Aorta (tissue), 5 donors: ENCODE results near the gene MTFR1L. TPM values are rescaled to one million over a fixed set of nuclear protein-coding genes. Genes with fewer than 3 reads are reported as not detected.

Source experiments
- ATAC-seq: fragments of 200-7000 bp; cut with Tn5 transposase; one replicate; pipeline ENCODE4 v1.9.1; 2022; ENCODE audit warnings: moderate library complexity; ENCODE audit not compliant: low FRiP score
- DNase-seq, 2 donors: peaks; one replicate each; pipeline ENCODE4 v3.0.0-alpha.2; 2020
- H3K27ac ChIP-seq, 2 donors: one replicate each; pipeline ENCODE4 v1.5.1; 2013; ENCODE audit warnings: low read length in 2 of 2, mild to moderate bottlenecking in 2 of 2, moderate library complexity in 2 of 2, control low read depth in 1 of 2, inconsistent platforms in 1 of 2, low read depth in 1 of 2
- H3K27me3 ChIP-seq, 2 donors: one replicate each; pipeline ENCODE4 v1.6.1; 2013; ENCODE audit warnings: control low read depth in 1 of 2, low read length in 1 of 2, mild to moderate bottlenecking in 1 of 2, moderate library complexity in 1 of 2; ENCODE audit not compliant: insufficient read depth in 2 of 2, control insufficient read depth in 1 of 2
- H3K36me3 ChIP-seq, 2 donors: one replicate each; pipeline ENCODE4 v1.6.1; 2013; ENCODE audit warnings: control low read depth in 1 of 2, low read length in 1 of 2, mild to moderate bottlenecking in 1 of 2; ENCODE audit not compliant: insufficient read depth in 2 of 2, control insufficient read depth in 1 of 2
- H3K4me1 ChIP-seq, 2 donors: one replicate each; pipeline ENCODE4 v1.6.1; 2013; ENCODE audit warnings: low read length in 2 of 2, control low read depth in 1 of 2, mild to moderate bottlenecking in 1 of 2, moderate library complexity in 1 of 2; ENCODE audit not compliant: insufficient read depth in 2 of 2, control insufficient read depth in 1 of 2
- H3K4me3 ChIP-seq, 2 donors: one replicate each; pipeline ENCODE4 v1.5.1; 2013; ENCODE audit warnings: low read length in 2 of 2, control low read depth in 1 of 2, mild to moderate bottlenecking in 1 of 2
- H3K9me3 ChIP-seq: one replicate; pipeline ENCODE4 v1.6.1; 2013; ENCODE audit warnings: mild to moderate bottlenecking, low read length; ENCODE audit not compliant: control insufficient read depth
- WGBS, 2 donors: extraction: QIAGEN DNeasy Blood & Tissue Kit; methylation state at CpG; one replicate each; pipeline ENCODE4 v1.1.7; 2013; 5-methylcytosine and 5-hydroxymethylcytosine counted together
- intact Hi-C, 2 donors: fragments of 100-400 bp; cut with DNase I; formaldehyde crosslinking; loops; one replicate each; pipeline versions ENCODE4 v1.14.2 to v1.15.0; 2022
- polyA plus RNA-seq, 2 donors: library from polyadenylated mRNA; stranded (reverse); fragments of 200-250 nt; gene quantifications; one replicate each; pipeline ENCODE4 v1.2.3, GENCODE V29; 2013
- total RNA-seq, 2 donors: library from RNA; stranded (reverse); fragmentation: NEBNext Ultra II Directional; extraction: Animal tissue kit (Norgen Biotek cat#: 25700); gene quantifications; one replicate each; pipeline ENCODE4 v1.2.1, GENCODE V29; 2021
- donor health status: healthy with polysubstance abuse.
- donor health status: Bipolar disorder and iron deficiency.
- donor health status: DM: no; HTN: no; CAD: no.
- donor health status: DM: no; HTN: no; CAD: no.
- donor health status: DM: yes; HTN: yes; CAD: no.

MTFR1L gene
- total and polyA plus RNA-seq, 4 donors, result 52.2 to 72.3 (median 56.8) TPM

DNA sequence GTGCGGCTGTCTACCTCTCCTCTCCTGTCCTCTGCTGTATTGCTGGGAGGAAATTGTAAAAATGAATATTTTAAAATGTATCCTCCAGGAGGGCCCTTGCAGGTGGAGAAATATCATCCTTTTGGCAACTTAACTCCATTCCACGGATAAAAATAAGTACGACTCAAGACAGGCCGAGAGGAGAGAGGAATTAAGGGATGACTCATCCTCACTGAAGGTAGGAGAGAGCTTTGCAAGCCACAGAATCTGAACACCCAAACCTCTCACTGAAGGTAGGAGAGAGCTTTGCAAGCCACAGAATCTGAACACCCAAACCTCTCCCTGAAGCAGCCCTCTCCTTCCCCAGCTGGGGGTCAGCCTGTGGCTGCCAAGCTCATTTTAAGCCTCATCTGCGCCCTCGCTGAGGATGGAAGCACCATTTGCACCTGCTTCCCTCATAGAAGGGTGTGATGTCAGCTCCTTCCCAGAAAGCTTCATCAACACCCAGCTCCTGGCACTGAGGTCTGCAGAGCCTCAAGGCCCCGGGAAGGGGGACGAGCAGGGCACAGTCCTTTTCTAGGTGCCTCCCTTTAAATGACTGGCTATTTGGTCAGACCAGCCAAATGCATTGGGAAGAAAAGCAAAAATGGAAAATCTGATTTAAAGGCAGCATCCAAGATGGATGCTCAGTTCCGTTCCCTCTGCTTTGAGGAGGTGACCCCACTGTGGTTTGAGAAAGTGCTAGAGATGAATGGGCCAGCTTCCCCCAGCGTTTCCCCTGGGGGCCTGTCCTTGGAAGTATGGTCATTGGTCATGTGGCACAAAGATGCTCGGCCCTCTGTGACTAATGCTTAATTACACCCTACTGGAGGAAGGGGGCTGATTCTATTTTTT is 32.6 kb upstream of the MTFR1L start:
- intact Hi-C loops, result loop anchor here in 1 of 2 donors (10.0 kb wide), 1 partner anchor 82 kb away; no protein-coding TSS in a partner anchor
- H3K27me3 ChIP-seq, result no peaks in the 10 kb centered on the region
- ATAC-seq (no peak), DNase-seq (no peak)
- no peaks in the 10 kb centered on the region for H3K4me1 ChIP-seq
- 54 to 56% methylated on average over 11 of the region's 11 CpGs for WGBS, 2 donors
- H3K4me3 ChIP-seq, result no peak overlapping the region
- H3K9me3 ChIP-seq, result no peaks in the 10 kb centered on the region
- no peak overlapping the region for H3K27ac ChIP-seq
- no peaks in the 10 kb centered on the region for H3K36me3 ChIP-seq

DNA sequence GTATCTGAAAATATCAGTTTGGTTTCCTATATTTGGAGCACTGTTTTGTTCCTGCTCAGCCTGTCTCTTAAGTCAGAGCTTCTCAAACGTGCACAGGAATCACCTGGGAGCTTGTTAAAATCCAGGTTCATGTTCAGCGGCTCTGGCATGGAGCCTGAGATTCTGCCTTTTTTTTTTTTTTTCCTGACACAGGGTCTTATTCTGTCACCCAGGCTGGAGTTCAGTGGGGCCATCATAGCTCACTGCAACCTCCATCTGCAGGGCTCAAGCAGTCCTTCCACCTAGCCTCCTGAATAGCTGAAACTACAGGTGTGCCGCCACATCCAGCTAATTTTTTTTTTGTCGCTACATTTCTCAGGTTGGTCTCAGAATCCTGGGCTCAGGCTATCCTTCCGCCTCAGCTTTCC is 32.0 kb upstream of the MTFR1L start:
- WGBS, 2 donors, result 83% methylated on average over 5 of the region's 5 CpGs
- Histone ChIP-seq H3K27ac (no peak overlapping the region), H3K9me3 (no peaks in the 10 kb centered on the region), H3K4me3 (no peak overlapping the region), H3K27me3 (no peaks in the 10 kb centered on the region), H3K36me3 (no peaks in the 10 kb centered on the region), H3K4me1 (no peaks in the 10 kb centered on the region)
- no peak for DNase-seq
- intact Hi-C loops, result loop anchor here in 1 of 2 donors (10.0 kb wide), 1 partner anchor 83 kb away; no protein-coding TSS in a partner anchor
- ATAC-seq, result no peak

DNA sequence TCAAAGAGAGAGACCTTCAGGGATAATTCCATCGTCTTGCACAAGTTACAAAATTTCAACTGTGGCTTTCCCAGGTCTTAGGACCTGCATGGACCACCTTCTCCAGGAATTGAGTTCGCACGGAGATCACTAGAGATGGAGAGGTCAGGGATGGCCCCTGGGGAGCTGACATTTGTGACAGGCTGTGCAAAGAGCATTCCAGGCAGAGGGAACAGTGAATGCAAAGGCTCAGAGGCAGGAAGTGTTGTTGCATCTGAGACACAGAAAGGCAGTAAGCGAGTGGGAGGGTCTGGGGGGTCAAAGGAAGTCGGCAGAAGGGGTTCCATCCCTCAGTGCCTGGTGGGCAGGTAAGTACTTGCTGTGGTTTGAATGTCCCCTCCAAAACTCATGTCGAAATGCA is 29.3 kb upstream of the MTFR1L start:
- intact Hi-C loops, result loop anchor here in 1 of 2 donors (5.0 kb wide), 1 partner anchor 43 kb away; no protein-coding TSS in a partner anchor
- no peak for ATAC-seq
- 88 to 92% methylated on average over 6 of the region's 6 CpGs for WGBS, 2 donors
- no peak for DNase-seq
- Histone ChIP-seq H3K9me3 (no peaks in the 10 kb centered on the region), H3K27me3 (no peaks in the 10 kb centered on the region), H3K4me3 (no peak overlapping the region), H3K36me3 (no peaks in the 10 kb centered on the region), H3K27ac (no peak overlapping the region), H3K4me1 (no peaks in the 10 kb centered on the region)

DNA sequence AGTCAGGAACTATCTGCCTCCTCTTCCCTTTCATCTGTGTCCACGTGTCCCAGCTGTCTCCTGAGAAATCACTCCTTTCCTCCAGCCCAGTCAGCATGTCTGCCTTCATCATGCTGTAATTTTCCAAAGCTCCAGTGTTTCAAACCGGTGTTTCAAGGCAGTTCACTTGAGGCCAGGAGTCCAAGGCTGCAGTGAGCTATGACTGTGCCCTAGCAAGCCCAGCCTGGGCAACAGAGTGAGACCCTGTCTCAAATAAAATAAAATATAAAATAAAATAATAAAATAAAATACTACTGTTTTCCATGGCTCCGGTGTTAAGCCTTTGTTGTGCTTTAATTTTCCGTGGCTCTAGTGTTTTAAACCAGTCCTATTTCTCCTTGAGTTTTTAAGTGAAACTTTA is 27.6 kb upstream of the MTFR1L start:
- Histone ChIP-seq H3K9me3 (no peaks in the 10 kb centered on the region), H3K36me3 (no peaks in the 10 kb centered on the region), H3K27ac (no peak overlapping the region), H3K27me3 (no peaks in the 10 kb centered on the region), H3K4me1 (no peaks in the 10 kb centered on the region), H3K4me3 (no peak overlapping the region)
- ATAC-seq, result no peak
- intact Hi-C loops, result loop anchor here in 1 of 2 donors (5.0 kb wide), 1 partner anchor 45 kb away; no protein-coding TSS in a partner anchor
- WGBS, 2 donors, result 61 to 66% methylated on average over 4 of the region's 4 CpGs
- no peak for DNase-seq

DNA sequence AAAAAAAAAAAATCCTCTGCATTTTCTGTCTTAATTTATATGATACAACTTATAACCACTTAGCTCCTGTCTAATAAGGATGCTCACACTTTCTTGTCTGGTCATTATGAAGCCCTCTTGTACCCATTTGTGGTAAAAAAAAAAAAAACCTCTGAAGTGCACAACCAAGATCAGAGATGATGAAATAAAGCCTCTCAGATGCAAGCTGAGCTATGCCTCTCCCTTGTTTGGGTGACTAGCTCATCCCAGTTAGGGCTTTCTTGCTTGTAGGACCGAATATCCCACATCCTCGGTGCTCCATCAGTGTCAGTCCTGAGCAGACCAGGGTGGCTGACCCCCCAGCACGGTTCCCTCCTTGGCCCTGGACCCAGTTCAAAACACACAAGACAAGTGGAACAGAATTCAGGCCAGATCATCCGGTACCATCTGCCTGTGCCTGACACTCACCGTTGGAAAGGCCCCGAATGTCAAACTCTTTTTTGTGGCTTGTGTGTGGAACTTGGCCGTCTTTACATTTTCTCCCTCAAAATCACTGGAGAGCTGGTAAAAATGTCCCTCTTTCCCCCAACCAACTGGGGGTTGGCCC is 26.1 kb upstream of the MTFR1L start:
- no peak for DNase-seq

DNA sequence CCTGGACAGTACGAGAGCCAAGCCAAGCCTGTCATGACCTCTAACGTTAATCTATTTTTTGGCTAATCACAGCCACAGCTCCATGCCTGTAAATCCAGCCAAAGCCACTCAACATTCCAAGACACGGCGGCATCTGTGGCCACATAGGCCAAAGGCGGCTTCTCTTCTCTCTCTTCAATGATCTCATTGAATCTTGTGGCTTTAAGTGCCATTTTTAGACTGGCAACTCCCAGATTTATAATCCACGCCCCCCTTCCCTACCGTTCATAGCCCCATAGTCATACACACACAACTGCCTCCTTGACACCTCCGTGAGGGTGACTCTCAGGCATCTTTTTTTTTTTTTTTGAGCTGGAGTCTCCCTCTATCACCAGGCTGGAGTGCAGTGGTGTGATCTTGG is 25.4 kb upstream of the MTFR1L start:
- ATAC-seq (no peak), DNase-seq (no peak)
- no peaks in the 10 kb centered on the region for H3K4me1 ChIP-seq
- no peak overlapping the region for H3K4me3 ChIP-seq
- H3K27me3 ChIP-seq, result no peaks in the 10 kb centered on the region
- H3K9me3 ChIP-seq, result no peaks in the 10 kb centered on the region
- H3K36me3 ChIP-seq, result no peaks in the 10 kb centered on the region
- WGBS, 2 donors, result 68 to 76% methylated on average over 8 of the region's 8 CpGs
- intact Hi-C loops, result loop anchor here in 1 of 2 donors (5.0 kb wide), 1 partner anchor 47 kb away; no protein-coding TSS in a partner anchor
- no peak overlapping the region for H3K27ac ChIP-seq

More for the DNA sequence above, 26.1 kb upstream of the MTFR1L start:
- no peaks in the 10 kb centered on the region for H3K36me3 ChIP-seq
- no peak for ATAC-seq
- no peaks in the 10 kb centered on the region for H3K9me3 ChIP-seq
- H3K27ac ChIP-seq, result no peak overlapping the region
- 75 to 86% methylated on average over 7 of the region's 7 CpGs for WGBS, 2 donors
- intact Hi-C loops, result loop anchor here in 1 of 2 donors (5.0 kb wide), 1 partner anchor 46 kb away; no protein-coding TSS in a partner anchor
- H3K27me3 ChIP-seq, result no peaks in the 10 kb centered on the region
- H3K4me3 ChIP-seq, result no peak overlapping the region
- H3K4me1 ChIP-seq, result no peaks in the 10 kb centered on the region

DNA sequence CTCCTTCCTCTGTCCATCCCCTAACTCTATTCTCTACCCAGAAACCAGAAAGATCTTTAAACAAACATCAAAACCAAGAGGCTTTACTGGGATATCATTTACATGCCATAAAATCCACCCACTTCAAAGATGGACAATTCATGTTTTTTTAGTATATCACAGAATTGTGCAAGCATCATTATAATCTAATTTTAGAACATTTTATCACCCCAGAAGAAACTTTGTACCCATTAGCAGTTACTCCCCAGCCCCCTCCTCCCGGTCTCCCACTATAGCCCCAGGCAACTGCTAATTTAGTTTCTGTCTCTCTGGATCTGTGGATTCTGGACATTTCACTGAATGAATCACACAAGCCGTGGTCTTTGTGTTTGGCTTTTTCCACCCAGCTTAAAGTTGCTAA is 24.5 kb upstream of the MTFR1L start:
- DNase-seq (no peak), ATAC-seq (no peak)
- Histone ChIP-seq H3K4me1 (no peaks in the 10 kb centered on the region), H3K36me3 (no peaks in the 10 kb centered on the region), H3K9me3 (no peaks in the 10 kb centered on the region), H3K27ac (no peak overlapping the region), H3K4me3 (no peak overlapping the region), H3K27me3 (no peaks in the 10 kb centered on the region)
- intact Hi-C loops, result loop anchor here (5.0 kb wide), 3 partner anchors 108 to 248 kb away; partner anchors contain the start of gene MAN1C1 (in 1 of the 2)
- 79 to 81% methylated on average over 2 of the region's 2 CpGs for WGBS, 2 donors

DNA sequence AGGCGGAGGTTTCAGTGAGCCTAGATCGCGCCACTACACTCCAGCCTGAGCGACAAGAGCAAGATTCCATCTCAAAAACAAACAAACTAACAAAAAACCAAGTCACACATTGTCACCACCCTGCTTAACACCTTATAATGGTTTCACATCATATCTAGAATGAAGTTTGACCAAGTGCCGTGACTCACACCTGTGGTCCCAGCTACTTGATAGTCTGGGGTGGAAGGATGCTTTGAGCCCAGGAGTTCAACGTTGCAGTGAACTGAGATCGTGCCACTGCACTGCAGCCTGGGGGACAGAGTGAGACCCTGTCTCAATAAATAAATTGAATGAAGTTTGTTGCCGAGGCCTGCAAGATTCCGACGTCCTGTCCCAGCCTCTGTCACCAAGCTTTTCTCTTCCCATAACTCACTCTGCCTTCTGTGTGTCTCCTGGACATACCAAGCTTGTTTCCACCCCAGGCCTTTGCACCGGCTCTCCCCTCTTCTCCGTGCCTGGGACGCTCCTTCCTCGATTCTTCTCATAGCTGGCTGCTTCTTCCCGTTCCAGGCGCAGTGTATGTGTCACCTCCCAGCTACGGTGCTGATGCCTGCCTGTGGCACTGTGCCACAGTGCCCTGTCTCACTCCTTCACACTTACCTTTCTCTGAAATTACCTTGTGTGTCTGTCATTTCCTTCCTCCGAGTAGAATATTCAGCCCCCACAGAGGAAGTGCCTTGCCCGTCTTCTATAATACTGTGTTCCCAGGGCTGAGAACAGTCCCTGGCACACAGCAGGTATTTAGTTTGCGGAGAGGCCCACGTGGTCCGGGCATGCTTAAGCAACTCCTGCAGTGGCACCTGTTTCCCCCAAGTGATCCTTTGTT is 23.6 kb upstream of the MTFR1L start:
- no peaks in the 10 kb centered on the region for H3K9me3 ChIP-seq
- DNase-seq (no peak), ATAC-seq (no peak)
- 69% methylated on average over 22 of the region's 22 CpGs for WGBS, 2 donors
- H3K27ac ChIP-seq, result no peak overlapping the region
- no peaks in the 10 kb centered on the region for H3K4me1 ChIP-seq
- H3K27me3 ChIP-seq, result no peaks in the 10 kb centered on the region
- H3K4me3 ChIP-seq, result no peak overlapping the region
- intact Hi-C loops, result loop anchor here (2.0 to 5.0 kb wide), 5 partner anchors 109 to 249 kb away; partner anchors contain the start of gene MAN1C1 (in 2 of the 2)
- no peaks in the 10 kb centered on the region for H3K36me3 ChIP-seq
